SJSA1 (cell line): ENCODE measurements around the gene POFUT2. TPM values are rescaled to one million over a fixed set of nuclear protein-coding genes. Genes with fewer than 3 reads are reported as not detected.

ENCODE experiments used
- DNase-seq, 2 experiments: peaks; one replicate each; pipeline ENCODE4 v3.0.0-alpha.2; 2015 to 2020; ENCODE audit warnings: low spot score in 2 of 2, low read depth in 1 of 2
- H3K27ac ChIP-seq: fragments of 250-450 bp; sonication (Bioruptor Pico); 2 replicates; pipeline ENCODE4 v1.5.1; 2020; ENCODE audit warnings: mild to moderate bottlenecking, moderate library complexity
- H3K27me3 ChIP-seq: fragments of 250-450 bp; sonication (Bioruptor Pico); replicated peaks from 2 replicates; pipeline ENCODE4 v1.5.1; 2020; ENCODE audit warnings: mild to moderate bottlenecking, moderate library complexity
- H3K36me3 ChIP-seq: fragments of 250-450 bp; sonication (Bioruptor Pico); 2 replicates; pipeline ENCODE4 v1.5.1; 2020; ENCODE audit warnings: mild to moderate bottlenecking
- H3K4me1 ChIP-seq: fragments of 250-450 bp; sonication (Bioruptor Pico); replicated peaks from 2 replicates; pipeline ENCODE4 v1.6.1; 2021; ENCODE audit warnings: mild to moderate bottlenecking
- H3K4me3 ChIP-seq: fragments of 250-450 bp; sonication (Bioruptor Pico); 2 replicates; pipeline ENCODE4 v1.5.1; 2020; ENCODE audit warnings: mild to moderate bottlenecking
- H3K9me3 ChIP-seq: fragments of 250-450 bp; sonication (Bioruptor Pico); replicated peaks from 2 replicates; pipeline ENCODE4 v1.5.1; 2020; ENCODE audit warnings: mild to moderate bottlenecking
- total RNA-seq: library from RNA; depleted of rRNA; stranded (reverse); fragments of >200 nt; shearing (Covaris generic); gene quantifications from 2 replicates; pipeline ENCODE4 v1.2.3, GENCODE V29; 2014

The POFUT2 gene
- total RNA-seq, 1 experiment from 2014 or later = 42.0 TPM

- no peak overlapping the region for H3K4me3 ChIP-seq
- peaks cover 15% of the 10 kb centered on the region for H3K4me1 ChIP-seq
- no peak for DNase-seq
- peaks cover 6% of the 10 kb centered on the region; the same call in 1 of the 2 replicates for H3K27me3 ChIP-seq
- no peaks in the 10 kb centered on the region for H3K36me3 ChIP-seq
- no peak overlapping the region for H3K27ac ChIP-seq
- no peaks in the 10 kb centered on the region for H3K9me3 ChIP-seq
Observed at GRCh38 chr21:45250914-45251634, 36.6 kb downstream of the POFUT2 start.

DNA sequence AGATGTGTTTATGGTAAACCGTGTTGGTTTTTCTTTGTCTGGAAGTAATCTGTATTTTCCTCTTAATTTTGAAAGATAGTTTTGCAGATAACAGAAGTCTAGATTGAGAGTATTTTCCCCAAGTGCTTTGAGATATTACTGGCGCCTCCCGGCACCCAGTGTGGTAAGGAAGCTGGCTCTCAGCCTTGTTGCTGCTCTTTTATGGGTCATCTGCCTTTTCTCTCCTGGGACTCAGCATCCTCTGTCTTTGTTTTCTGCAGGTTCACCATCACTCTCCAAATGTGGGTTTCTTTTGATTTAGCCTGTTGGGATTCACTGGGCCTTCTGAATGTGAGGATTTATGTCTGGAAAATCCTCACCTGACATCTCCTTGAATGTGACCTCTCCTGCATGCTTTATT lies 37.4 kb downstream of the POFUT2 start:
- Histone ChIP-seq H3K4me3 (no peak overlapping the region), H3K27me3 (peaks cover 6% of the 10 kb centered on the region; the same call in 1 of the 2 replicates), H3K27ac (no peak overlapping the region), H3K9me3 (no peaks in the 10 kb centered on the region), H3K4me1 (peaks cover 15% of the 10 kb centered on the region), H3K36me3 (no peaks in the 10 kb centered on the region)
- no peak for DNase-seq

DNA sequence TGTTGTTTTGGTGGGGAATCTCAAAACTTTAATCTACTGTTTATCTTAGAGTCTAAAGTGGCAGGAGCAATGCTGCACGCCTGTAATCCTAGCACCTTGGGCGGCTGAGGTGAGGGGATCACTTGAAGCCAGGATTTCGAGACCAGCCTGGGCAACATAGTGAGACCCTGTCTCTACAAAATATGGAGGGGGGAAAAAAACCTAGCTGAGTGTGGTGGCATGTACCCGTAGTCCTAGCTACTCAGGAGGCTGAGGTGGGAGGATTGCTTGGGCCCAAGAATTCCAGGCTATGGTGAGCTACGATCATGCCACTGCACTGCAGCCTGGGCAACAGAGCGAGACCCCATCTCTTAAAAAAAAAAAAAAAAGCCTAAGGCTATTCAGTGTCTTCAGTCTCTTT lies 38.1 kb downstream of the POFUT2 start:
- H3K4me3 ChIP-seq = no peak overlapping the region
- no peak for DNase-seq
- H3K9me3 ChIP-seq = no peaks in the 10 kb centered on the region
- no peak overlapping the region for H3K27ac ChIP-seq
- no peaks in the 10 kb centered on the region; the same call in 1 of the 2 replicates for H3K27me3 ChIP-seq
- peaks cover 15% of the 10 kb centered on the region for H3K4me1 ChIP-seq
- no peaks in the 10 kb centered on the region for H3K36me3 ChIP-seq

- H3K27me3 ChIP-seq = no peaks in the 10 kb centered on the region
- H3K36me3 ChIP-seq = no peaks in the 10 kb centered on the region
- peak in 1 of 2 experiments; percentile 21 for DNase-seq
- peaks cover 15% of the 10 kb centered on the region for H3K4me1 ChIP-seq
- peak overlapping the region; percentile 22 for H3K4me3 ChIP-seq
- H3K9me3 ChIP-seq = peaks cover 3% of the 10 kb centered on the region; the same call in 1 of the 2 replicates
- no peak overlapping the region for H3K27ac ChIP-seq
Observed at GRCh38 chr21:45248893-45249381, 38.8 kb downstream of the POFUT2 start.

GRCh38 chr21:45248301-45248892 lies 39.3 kb downstream of the POFUT2 start:
- Histone ChIP-seq H3K4me3 (peak overlapping the region; percentile 22), H3K9me3 (peaks cover 7% of the 10 kb centered on the region; the same call in 1 of the 2 replicates), H3K4me1 (peaks cover 13% of the 10 kb centered on the region), H3K27ac (no peak overlapping the region), H3K36me3 (no peaks in the 10 kb centered on the region), H3K27me3 (no peaks in the 10 kb centered on the region)
- DNase-seq = no peak

DNA sequence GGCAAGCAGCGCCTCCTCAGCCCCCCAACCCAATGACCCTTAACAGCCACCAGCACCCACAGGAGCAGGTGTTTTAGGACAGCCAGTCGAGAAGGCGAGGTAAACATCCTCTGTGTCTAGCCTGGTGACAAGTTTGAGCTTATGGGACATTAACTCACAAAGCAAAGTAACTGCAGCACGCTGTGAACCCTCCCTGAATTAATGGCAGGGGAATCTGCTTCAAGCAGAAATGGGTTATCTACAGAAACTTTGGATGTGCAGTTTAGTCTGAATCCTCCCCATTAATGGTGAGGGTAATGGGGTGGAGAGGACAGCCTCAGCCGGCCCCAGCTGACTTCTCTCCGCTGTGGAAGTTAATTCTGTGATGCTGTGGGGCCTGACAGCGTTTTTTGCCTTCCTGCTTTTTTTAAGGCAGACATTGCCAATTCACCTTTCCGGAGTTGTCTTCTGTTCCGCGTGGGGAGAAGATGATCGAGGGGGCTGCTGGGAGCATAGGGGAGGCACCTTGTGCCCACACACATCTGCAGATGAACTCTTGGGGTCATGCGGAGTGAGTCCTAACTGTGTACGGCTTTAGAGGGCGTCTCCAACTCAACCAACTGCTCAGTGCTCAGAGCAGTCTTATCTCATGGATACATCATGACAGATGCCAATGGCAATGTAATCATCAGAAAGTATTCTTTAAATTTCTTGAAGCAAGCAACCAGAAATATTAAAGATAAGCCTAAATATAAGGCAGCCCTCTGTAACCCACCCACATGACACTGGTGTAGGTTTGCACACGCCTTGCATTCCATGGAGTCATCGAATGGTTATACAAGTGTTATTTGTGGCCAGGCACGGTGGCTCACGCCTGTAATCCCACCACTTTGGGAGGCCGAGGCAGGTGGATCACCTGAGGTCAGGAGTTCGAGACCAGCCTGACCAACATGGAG lies 41.0 kb downstream of the POFUT2 start:
- no peaks in the 10 kb centered on the region for H3K36me3 ChIP-seq
- no peak overlapping the region for H3K27ac ChIP-seq
- H3K9me3 ChIP-seq = peaks cover 7% of the 10 kb centered on the region; the same call in 1 of the 2 replicates
- no peak overlapping the region for H3K4me3 ChIP-seq
- H3K4me1 ChIP-seq = peaks cover 8% of the 10 kb centered on the region
- no peak for DNase-seq
- H3K27me3 ChIP-seq = no peaks in the 10 kb centered on the region

GRCh38 chr21:45244799-45245340 lies 42.8 kb downstream of the POFUT2 start:
- no peaks in the 10 kb centered on the region for H3K36me3 ChIP-seq
- no peak overlapping the region for H3K4me3 ChIP-seq
- no peak for DNase-seq
- no peak overlapping the region for H3K27ac ChIP-seq
- peaks cover 7% of the 10 kb centered on the region; the same call in 1 of the 2 replicates for H3K9me3 ChIP-seq
- no peaks in the 10 kb centered on the region for H3K27me3 ChIP-seq
- H3K4me1 ChIP-seq = peaks cover 8% of the 10 kb centered on the region

GRCh38 chr21:45243603-45244002 lies 44.1 kb downstream of the POFUT2 start:
- H3K4me3 ChIP-seq = no peak overlapping the region
- peaks cover 1% of the 10 kb centered on the region for H3K4me1 ChIP-seq
- DNase-seq = no peak
- no peaks in the 10 kb centered on the region for H3K27me3 ChIP-seq
- no peak overlapping the region for H3K27ac ChIP-seq
- peaks cover 7% of the 10 kb centered on the region; the same call in 1 of the 2 replicates for H3K9me3 ChIP-seq
- H3K36me3 ChIP-seq = no peaks in the 10 kb centered on the region

DNA sequence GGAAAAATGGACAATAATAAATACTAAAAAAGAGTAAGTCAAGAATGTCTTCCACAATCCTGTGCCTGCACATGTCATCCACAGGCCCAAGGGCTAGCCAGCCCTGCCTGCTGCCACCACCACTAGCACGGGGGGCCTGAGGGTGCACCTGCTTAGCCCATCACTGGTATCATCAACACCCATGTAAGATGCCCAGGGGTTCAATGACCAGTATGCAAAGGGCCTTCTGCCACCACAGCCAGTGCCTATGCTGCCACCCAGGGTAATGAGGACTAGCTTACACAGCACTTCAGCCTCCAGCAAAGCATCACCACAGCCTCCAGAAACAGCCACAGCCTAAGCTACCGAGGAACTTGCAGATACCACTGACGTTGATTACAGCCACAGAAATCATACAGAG lies 46.3 kb downstream of the POFUT2 start:
- no peaks in the 10 kb centered on the region for H3K4me1 ChIP-seq
- H3K9me3 ChIP-seq = peaks cover 7% of the 10 kb centered on the region; the same call in 1 of the 2 replicates
- no peaks in the 10 kb centered on the region for H3K36me3 ChIP-seq
- no peak overlapping the region for H3K4me3 ChIP-seq
- no peak overlapping the region for H3K27ac ChIP-seq
- no peak for DNase-seq
- H3K27me3 ChIP-seq = no peaks in the 10 kb centered on the region

DNA sequence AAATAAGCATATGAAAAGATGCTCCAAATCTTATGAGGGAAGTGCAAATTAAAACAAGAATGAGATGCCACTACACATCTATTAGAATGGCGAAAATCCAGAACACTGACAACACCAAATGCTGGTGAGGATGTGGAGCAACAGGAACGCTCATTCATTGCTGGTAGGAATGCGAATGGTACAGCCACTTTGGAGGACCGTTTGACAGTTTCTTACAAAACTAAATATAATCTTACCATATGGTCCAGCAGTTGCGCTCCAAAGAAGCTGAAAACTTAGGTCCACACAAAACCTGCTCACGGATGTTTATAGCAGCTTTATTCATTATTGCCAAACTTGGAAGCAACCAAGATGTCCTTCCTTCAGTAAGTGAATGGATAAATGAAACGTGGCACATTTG lies 50.3 kb downstream of the POFUT2 start:
- Histone ChIP-seq H3K9me3 (no peaks in the 10 kb centered on the region), H3K4me3 (no peak overlapping the region), H3K36me3 (no peaks in the 10 kb centered on the region), H3K27me3 (no peaks in the 10 kb centered on the region), H3K4me1 (no peaks in the 10 kb centered on the region), H3K27ac (no peak overlapping the region)
- no peak for DNase-seq

GRCh38 chr21:45236481-45236880 lies 51.2 kb downstream of the POFUT2 start:
- H3K9me3 ChIP-seq = no peaks in the 10 kb centered on the region
- DNase-seq = no peak
- no peaks in the 10 kb centered on the region for H3K36me3 ChIP-seq
- no peaks in the 10 kb centered on the region for H3K27me3 ChIP-seq
- H3K4me3 ChIP-seq = no peak overlapping the region
- no peaks in the 10 kb centered on the region for H3K4me1 ChIP-seq
- no peak overlapping the region for H3K27ac ChIP-seq

- no peaks in the 10 kb centered on the region for H3K27me3 ChIP-seq
- H3K9me3 ChIP-seq = no peaks in the 10 kb centered on the region
- DNase-seq = no peak
- no peaks in the 10 kb centered on the region for H3K4me1 ChIP-seq
- no peaks in the 10 kb centered on the region for H3K36me3 ChIP-seq
- H3K27ac ChIP-seq = no peak overlapping the region
- H3K4me3 ChIP-seq = no peak overlapping the region
Observed at GRCh38 chr21:45235488-45235887, 52.2 kb downstream of the POFUT2 start.

DNA sequence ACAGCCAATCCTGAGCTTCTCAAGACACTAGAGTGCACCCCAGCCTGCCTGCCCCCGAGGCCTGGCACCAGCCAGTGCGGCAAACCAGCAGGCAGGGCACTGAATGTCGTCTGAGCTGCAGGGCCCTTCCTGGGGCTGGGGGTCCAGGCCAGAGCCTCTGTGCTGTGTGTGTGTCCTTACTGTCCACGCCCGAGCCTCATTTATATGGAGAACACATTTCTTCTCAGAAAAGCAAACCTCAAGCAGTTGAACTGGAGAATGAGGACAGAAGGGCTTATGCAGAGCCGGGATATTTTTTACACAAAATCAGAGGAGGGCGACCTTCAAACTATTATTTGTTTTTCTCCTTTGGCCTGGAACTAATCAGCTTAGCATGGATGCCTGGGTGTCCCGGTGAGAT lies 52.7 kb downstream of the POFUT2 start:
- Histone ChIP-seq H3K4me1 (no peaks in the 10 kb centered on the region), H3K9me3 (no peaks in the 10 kb centered on the region), H3K27me3 (no peaks in the 10 kb centered on the region), H3K4me3 (no peak overlapping the region), H3K27ac (no peak overlapping the region), H3K36me3 (no peaks in the 10 kb centered on the region)
- no peak for DNase-seq
